ENCODE measurements around the gene MAP3K5.

- no peak for TF ChIP-seq CTCF (IDR thresholded peaks at IDR 0.05)
- no peak for TF ChIP-seq POLR2A (IDR thresholded peaks at IDR 0.05)
- TF ChIP-seq POLR2AphosphoS5 (IDR thresholded peaks at IDR 0.05), result no peak
These were observed 22.5 kb downstream of the MAP3K5 start for GRCh38 chr6:136769759-136770158.
